Measurements from ENCODE around the gene ZDHHC13. TPM values are rescaled to one million over a fixed set of nuclear protein-coding genes. Genes with fewer than 3 reads are reported as not detected.

Gene ZDHHC13
- total and polyA plus RNA-seq, 2 of the 4 experiments (the other 2 are of a cell fraction), result 7.2 to 15.1 TPM

- WGBS, 2 experiments (ENCODE audit: extremely low coverage in 2 of 2, insufficient read length in 1 of 2), result 72% methylated on average over 2 of the region's 2 CpGs; no CpG with 5 or more reads in 1 of the 2 experiments
Measured at GRCh38 chr11:19193916-19194315, 76.9 kb downstream of the ZDHHC13 start.

More at GRCh38 chr11:19193916-19194315, 76.9 kb downstream of the ZDHHC13 start:
- in situ Hi-C loops (cut with MboI; ENCODE audit: low sequenced_read_pairs), result no loop called here
- ChIA-PET CTCF (no interaction called here), POLR2A (ENCODE audit: unreplicated experiment) (no interaction called here)
- H3K79me1 ChIP-seq (ENCODE audit: low read depth in 1 of 2, low read length in 2 of 2), result no peaks in the 10 kb centered on the region
- H4K20me1 ChIP-seq (ENCODE audit: insufficient read depth, low read length), result no peaks in the 10 kb centered on the region
- DNase-seq (no peak), ATAC-seq (ENCODE audit: low read depth) (no peak)
- TF ChIP-seq CEBPB (IDR thresholded peaks at IDR 0.05; ENCODE audit: low read depth, low read length) (no peak), MAZ (IDR thresholded peaks at IDR 0.05; ENCODE audit: borderline replicate concordance, low read depth, low read length) (no peak)
- H3K27me3 ChIP-seq (ENCODE audit: control insufficient read depth, insufficient read depth, low read length), result peaks cover 2% of the 10 kb centered on the region; the same call in 1 of the 2 replicates
- no peak overlapping the region for H4K5ac ChIP-seq (ENCODE audit: low read depth, low read length)
- no peak overlapping the region for H3K4ac ChIP-seq (ENCODE audit: low read depth, low read length)
- H2BK5ac ChIP-seq (ENCODE audit: low read depth, low read length, poor library complexity, severe bottlenecking), result no peak overlapping the region
- no peak overlapping the region for H2AK5ac ChIP-seq (ENCODE audit: low read depth, low read length)
- no peak overlapping the region for H3K4me3 ChIP-seq (ENCODE audit: insufficient read depth, low read depth, low read length)
- no peaks in the 10 kb centered on the region for H3K9me3 ChIP-seq (ENCODE audit: control insufficient read depth, insufficient read depth, low read length)
- no peak overlapping the region for H4K8ac ChIP-seq (ENCODE audit: low read depth in 2 of 2, low read length in 2 of 2)
- intact Hi-C loops (cut with micrococcal nuclease), result no loop called here
- H3K14ac ChIP-seq (replicated peaks; ENCODE audit: low read depth, low read length), result no peak overlapping the region
- no peaks in the 10 kb centered on the region for H3K4me1 ChIP-seq (ENCODE audit: control insufficient read depth, insufficient read depth, low read length)
- no peak overlapping the region for H2BK20ac ChIP-seq (ENCODE audit: low read depth, low read length)
- no peak overlapping the region for H2BK15ac ChIP-seq (ENCODE audit: low read depth, low read length)
- no peak overlapping the region for H2BK120ac ChIP-seq (ENCODE audit: low read depth, low read length)
- H3K27ac ChIP-seq (ENCODE audit: insufficient read depth, low read length), result no peak overlapping the region
- H4K91ac ChIP-seq (ENCODE audit: insufficient read depth, low read depth, low read length), result no peak overlapping the region
- dilution Hi-C loops (cut with HindIII; ENCODE audit: low sequenced_read_pairs, unreplicated experiment), result no loop called here
- H2AFZ ChIP-seq (replicated peaks; ENCODE audit: low read length, poor library complexity), result no peak overlapping the region
- no peak overlapping the region for H3K56ac ChIP-seq (ENCODE audit: extremely low read depth, insufficient read depth, low read length)
- no peak overlapping the region for H2AK9ac ChIP-seq (replicated peaks; ENCODE audit: low read depth, low read length, poor library complexity)
- H3K23ac ChIP-seq (ENCODE audit: low read depth, low read length), result no peak overlapping the region
- no TSS peak for BruUV-seq (replicated peaks)
- no peak overlapping the region for H3K4me2 ChIP-seq (ENCODE audit: low read depth, low read length)
- no peaks in the 10 kb centered on the region; the same call in 1 of the 2 replicates for H3K9me1 ChIP-seq (ENCODE audit: insufficient read depth, low read length)
- H3K9ac ChIP-seq (ENCODE audit: low read depth, low read length), result no peak overlapping the region
- H3K36me3 ChIP-seq (ENCODE audit: control insufficient read depth, insufficient read depth, low read length), result no peaks in the 10 kb centered on the region
- no peak overlapping the region for H3K18ac ChIP-seq (ENCODE audit: low read depth, low read length)
